Right lobe of liver (tissue), 4 donors: ENCODE measurements around the gene DBX1.

Experiments used
- CTCF ChIP-seq, 4 donors: fragments of 200-600 bp in 3 of 4; fragments of 450-650 bp in 1 of 4; IDR thresholded peaks; one replicate each; pipeline versions ENCODE4 v1.5.1 to v1.8.0; 2016 to 2022; ENCODE audit warnings: antibody characterized with exemption in 4 of 4, mild to moderate bottlenecking in 2 of 4
- POLR2A ChIP-seq: fragments of 450-650 bp; IDR thresholded peaks from one replicate; pipeline ENCODE4 v1.6.1; 2017; ENCODE audit warnings: antibody characterized with exemption, mild to moderate bottlenecking
- donor health status: DM: no; HTN: no; CAD: no.
- donor health status: DM: no; HTN: no; CAD: no.
- donor health status: DM: no; HTN: yes; CAD: no.

- no peak for TF ChIP-seq CTCF (IDR thresholded peaks at IDR 0.05)
- no peak for TF ChIP-seq POLR2A
These were observed 1.9 kb upstream of the DBX1 start for GRCh38 chr11:20161923-20162744.
